ENCODE data around the gene HGFAC.

Gene HGFAC

GRCh38 chr4:3464349-3464905 lies 22.7 kb downstream of the HGFAC start:
- no peak for DNase-seq

GRCh38 chr4:3464911-3465697 lies 23.3 kb downstream of the HGFAC start:
- no peak for DNase-seq

GRCh38 chr4:3465698-3466671 lies 24.2 kb downstream of the HGFAC start:
- no peak for DNase-seq

DNA sequence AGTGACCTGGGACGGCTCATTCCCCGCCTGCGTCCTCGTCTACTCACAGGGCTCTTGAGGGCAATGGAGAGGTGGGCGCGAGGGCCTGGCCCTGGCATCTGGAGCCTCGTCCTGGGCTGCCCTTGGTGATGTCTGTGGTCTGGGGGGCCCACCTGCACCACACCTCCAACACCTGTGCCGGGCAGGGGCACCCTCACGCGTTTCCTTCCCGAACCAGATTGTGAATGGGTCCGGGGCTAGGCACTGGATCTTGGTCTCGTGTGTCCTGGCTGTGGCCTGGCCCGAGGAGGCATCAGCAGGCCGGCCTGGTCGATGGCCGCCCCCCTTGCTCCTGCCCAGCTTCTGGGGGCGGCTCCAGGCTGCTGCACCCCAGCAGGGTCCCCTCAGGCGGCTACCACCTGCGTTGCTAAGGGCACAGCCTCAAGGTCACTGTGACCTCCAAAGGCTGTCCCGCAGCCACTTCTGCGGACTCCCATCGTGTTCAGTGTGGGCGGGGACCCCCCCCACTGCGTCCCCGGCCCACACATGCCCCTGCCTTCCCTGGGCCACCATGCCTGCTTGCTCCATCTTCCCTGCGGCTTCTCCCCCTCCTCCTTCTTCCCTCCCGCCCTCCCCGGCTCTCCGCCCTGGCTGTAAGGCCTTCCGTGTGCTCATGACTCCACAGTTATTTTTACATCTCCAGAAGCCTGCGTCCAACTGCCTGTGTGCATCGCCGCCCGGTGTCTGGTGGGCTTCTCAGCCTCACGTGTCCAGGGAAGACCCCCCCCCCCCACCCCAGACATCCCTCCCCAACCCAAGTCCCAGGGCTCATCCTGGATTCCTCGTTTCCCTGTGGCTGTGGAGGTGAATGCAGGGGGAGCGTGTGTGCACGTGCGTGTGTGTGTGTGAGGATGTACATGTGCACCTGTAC lies 25.2 kb downstream of the HGFAC start:
- DNase-seq: no peak

- DNase-seq: no peak
Observed at GRCh38 chr4:3467601-3468031, 25.8 kb downstream of the HGFAC start.

DNA sequence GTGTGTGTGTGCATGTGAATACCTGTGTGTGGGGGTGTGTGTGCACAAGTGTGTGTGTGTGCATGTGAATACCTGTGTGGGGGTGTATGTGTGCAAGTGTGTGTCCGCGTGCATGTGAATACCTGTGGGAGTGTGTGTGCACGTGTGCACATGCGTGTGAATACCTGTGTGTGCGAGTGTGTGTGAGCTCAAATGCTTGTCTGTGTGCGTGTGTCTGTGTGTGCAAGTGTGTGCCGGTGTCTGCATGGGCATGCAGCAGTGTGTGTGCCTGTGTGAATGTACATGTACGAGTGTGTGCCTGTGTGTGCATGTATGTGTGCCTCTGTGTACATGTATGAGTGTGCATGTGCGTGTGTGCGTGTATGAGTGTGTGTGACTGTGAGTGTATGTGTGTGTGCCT lies 26.4 kb downstream of the HGFAC start:
- no peak for DNase-seq

DNA sequence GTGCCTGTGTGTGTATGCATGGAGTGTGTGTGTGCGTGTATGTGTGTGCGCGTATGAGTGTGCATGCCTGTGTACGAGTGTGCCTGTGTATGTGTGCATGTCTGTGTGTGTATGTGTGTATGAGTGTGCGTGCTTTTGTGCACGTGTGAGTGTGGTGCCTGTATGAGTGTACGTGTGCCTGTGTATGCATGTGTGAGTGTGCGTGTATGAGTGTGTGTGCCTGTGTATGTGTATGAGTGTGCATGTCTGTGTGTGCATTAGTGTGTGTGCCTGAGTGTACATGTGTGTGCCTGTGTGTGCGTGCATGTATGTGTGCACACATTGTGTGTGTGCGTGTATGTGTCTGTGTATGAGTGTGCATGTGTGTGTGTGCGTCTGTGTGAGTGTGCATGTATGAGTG lies 27.0 kb downstream of the HGFAC start:
- DNase-seq: no peak

GRCh38 chr4:3469386-3470243 lies 27.8 kb downstream of the HGFAC start:
- no peak for DNase-seq

DNA sequence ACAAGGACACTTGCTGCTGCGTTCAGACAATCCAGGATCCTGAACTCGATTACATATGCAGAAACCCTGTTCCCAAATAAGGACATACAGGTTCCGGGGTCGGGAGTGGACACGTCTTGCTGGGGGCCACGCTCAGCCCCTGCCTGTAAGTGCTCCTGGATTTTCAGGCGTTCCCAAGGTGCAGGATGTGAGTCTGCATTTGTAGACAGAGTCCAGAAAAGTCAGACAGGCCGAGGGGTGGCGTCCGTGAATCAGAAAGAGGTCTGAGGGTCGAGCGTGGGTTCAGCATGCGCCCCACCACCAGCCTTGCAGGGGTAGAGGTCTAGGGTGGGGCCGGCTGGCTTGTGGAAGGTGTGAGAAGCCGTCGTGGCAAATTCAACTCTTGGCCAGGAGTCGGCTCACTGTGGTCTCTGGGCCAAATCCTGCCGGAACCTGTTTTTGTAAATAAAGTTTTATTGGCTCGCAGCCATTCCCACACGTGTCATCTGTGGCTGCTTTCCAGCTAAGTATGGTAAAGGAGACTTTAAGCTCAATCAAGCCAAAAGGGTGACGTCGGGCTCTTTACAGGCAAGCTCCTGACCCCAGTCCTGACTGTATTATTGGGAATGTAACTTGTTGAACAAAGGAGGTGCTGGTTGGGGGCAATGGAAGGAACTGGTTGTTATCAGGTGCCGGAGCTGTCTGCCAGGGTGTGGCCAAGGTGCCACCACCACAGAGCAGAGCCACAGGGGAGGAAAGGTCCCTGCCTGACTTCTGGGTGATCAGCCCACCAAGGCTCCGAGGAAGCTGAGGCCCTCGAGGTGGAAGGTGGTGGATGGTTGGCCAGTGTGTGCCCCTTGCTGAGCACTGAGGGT lies 28.7 kb downstream of the HGFAC start:
- no peak for DNase-seq

DNA sequence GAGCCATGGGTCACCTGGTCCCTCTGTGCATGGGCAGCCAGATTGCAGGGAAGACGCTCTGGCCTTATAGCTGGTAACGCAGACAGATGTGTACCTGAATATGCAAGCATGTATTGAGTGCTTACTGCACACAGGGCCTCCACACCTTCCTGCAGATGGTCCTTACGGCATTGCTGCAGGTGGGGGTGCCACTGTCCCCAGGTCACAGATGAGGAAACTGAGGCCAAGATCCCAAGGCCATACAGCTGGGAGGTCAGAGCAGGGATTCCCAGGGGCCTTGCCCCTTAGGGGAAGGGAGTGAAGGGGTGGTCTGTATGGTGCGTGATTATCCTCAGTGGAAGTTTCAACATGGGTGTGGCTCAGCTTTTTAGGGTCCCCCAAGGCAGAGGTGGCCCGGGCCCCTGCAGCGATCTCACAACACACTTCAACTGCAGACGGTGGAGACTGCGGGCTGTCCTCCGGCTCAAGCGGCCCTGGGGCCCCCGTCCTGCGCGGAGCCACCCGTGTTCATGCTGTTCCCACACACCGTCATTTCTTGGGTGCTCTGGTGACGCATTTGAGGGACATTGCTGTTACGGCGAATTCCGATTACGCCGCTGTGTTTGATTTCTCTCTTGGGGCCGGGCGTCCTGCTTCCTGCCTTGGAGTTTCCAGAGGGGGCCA lies 29.5 kb downstream of the HGFAC start:
- DNase-seq: no peak

- DNase-seq: no peak
Observed at GRCh38 chr4:3471886-3472285, 30.1 kb downstream of the HGFAC start.

GRCh38 chr4:3472411-3473141 lies 30.8 kb downstream of the HGFAC start:
- no peak for DNase-seq

GRCh38 chr4:3473181-3473950 lies 31.6 kb downstream of the HGFAC start:
- DNase-seq: no peak

DNA sequence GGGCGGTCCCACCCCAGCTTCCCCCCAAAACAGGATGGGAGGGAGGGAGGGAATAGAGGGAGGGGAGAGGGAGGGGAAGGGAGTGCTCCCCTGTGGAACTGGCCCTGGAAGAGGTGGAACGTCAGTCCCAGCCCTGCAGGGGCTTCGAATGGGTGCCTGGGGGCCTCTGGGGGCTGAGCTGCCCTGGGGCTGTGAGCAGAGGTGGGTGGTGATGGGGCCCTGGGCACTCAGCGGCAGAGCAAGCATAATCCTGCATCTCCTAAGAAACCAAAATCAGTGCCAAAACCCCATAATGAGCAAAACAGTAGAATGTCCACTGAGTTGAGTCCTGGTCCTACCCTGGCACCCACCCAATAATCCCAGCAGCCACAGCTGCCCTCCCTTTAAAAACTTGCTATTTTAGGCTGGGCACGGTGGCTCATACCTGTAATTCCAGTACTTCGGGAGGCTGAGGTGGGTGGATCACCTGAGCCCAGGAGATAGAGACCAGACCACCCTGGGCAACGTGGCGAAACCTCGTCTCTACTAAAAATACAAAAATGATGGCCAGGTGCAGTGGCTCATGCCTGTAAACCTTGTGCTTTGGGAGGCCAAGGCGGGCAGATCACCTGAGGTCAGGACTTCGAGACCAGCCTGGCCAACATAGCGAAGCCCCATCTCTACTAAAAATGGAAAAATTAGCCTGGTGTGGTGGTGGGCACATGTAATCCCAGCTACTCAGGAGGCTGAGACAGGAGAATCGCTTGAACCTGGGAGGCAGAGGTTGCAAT lies 32.4 kb downstream of the HGFAC start:
- no peak for DNase-seq

- no peak for DNase-seq
Observed at GRCh38 chr4:3475041-3475712, 33.4 kb downstream of the HGFAC start.

- DNase-seq: no peak
Observed at GRCh38 chr4:3475713-3476260, 34.0 kb downstream of the HGFAC start.

- DNase-seq: no peak
Observed at GRCh38 chr4:3476341-3476747, 34.6 kb downstream of the HGFAC start.
